B cell (primary cell): Measurements from ENCODE around the gene RIPOR3. TPM values are rescaled to one million over a fixed set of nuclear protein-coding genes. Genes with fewer than 3 reads are reported as not detected.

Source experiments
- ATAC-seq: fragments of 200-7000 bp; cut with Tn5 transposase; one replicate; pipeline ENCODE4 v1.10.0; 2021; ENCODE audit warnings: low read depth, mild to moderate bottlenecking, moderate number of reproducible peaks, moderate library complexity
- CTCF ChIA-PET: fragments of 350-600 bp; sonication (Branson Sonifier 250); formaldehyde crosslinking; loops from one replicate; lab custom pipeline; 2021; ENCODE audit warnings: antibody characterized with exemption, inconsistent platforms; lab: Charles Lee
- POLR2A ChIA-PET: fragments of 350-600 bp; sonication (Branson Sonifier 250); formaldehyde crosslinking; loops from one replicate; lab custom pipeline; 2021; ENCODE audit warnings: antibody characterized with exemption; lab: Charles Lee
- DNase-seq: peaks from one replicate; pipeline ENCODE4 v3.0.0; 2013
- H2AFZ ChIP-seq: 2 replicates; pipeline ENCODE4 v1.6.1; 2012; ENCODE audit warnings: mild to moderate bottlenecking, low read depth, low read length; ENCODE audit not compliant: insufficient read depth, poor library complexity, severe bottlenecking
- H3K27ac ChIP-seq, 2 donors: 1 replicate in 1 of 2; 2 replicates in 1 of 2; pipeline ENCODE4 v1.5.1; 2012 to 2013; ENCODE audit warnings: low read length in 2 of 2, mild to moderate bottlenecking in 2 of 2, moderate library complexity in 1 of 2
- H3K27me3 ChIP-seq, 4 experiments: fragments of 200-600 bp in 1 of 4; sonication (generic) in 1 of 4; replicated peaks in 1 of 4; 1 replicate in 2 of 4; 2 replicates in 2 of 4; pipeline versions ENCODE4 v1.6.1 to v1.7.0; 2013 to 2016; ENCODE audit warnings: low read length in 3 of 4, mild to moderate bottlenecking in 2 of 4, mixed read lengths in 1 of 4, moderate library complexity in 1 of 4; ENCODE audit not compliant: insufficient read depth in 4 of 4, control insufficient read depth in 3 of 4; ENCODE audit errors: control extremely low read depth in 1 of 4
- H3K36me3 ChIP-seq, 2 experiments: replicated peaks in 1 of 2; 1 replicate in 1 of 2; 2 replicates in 1 of 2; pipeline versions ENCODE4 v1.6.1 to v1.7.1; 2013; ENCODE audit warnings: low read length in 1 of 2; ENCODE audit not compliant: insufficient read depth in 2 of 2, control insufficient read depth in 1 of 2; ENCODE audit errors: control extremely low read depth in 1 of 2, extremely low read depth in 1 of 2
- H3K4me1 ChIP-seq, 2 donors: fragments of 200-600 bp in 1 of 2; sonication (generic) in 1 of 2; 1 replicate in 1 of 2; 2 replicates in 1 of 2; pipeline versions ENCODE4 v1.5.1 to v1.6.1; 2013 to 2017; ENCODE audit warnings: low read length in 2 of 2; ENCODE audit not compliant: control insufficient read depth in 2 of 2, insufficient read depth in 2 of 2
- H3K4me2 ChIP-seq: replicated peaks from 2 replicates; pipeline ENCODE3; 2012; ENCODE audit warnings: mild to moderate bottlenecking, low read depth, low read length; ENCODE audit not compliant: poor library complexity, severe bottlenecking
- H3K4me3 ChIP-seq, 5 experiments: fragments of 200-600 bp in 1 of 5; sonication (generic) in 1 of 5; 1 replicate in 3 of 5; 2 replicates in 2 of 5; pipeline versions ENCODE4 v1.5.1 to v1.7.0; 2011 to 2016; ENCODE audit warnings: low read length in 4 of 5, mild to moderate bottlenecking in 4 of 5, low read depth in 2 of 5, control low read depth in 1 of 5, moderate library complexity in 1 of 5; ENCODE audit not compliant: insufficient read depth in 1 of 5; ENCODE audit errors: control extremely low read depth in 1 of 5, extremely low read depth in 1 of 5
- H3K79me2 ChIP-seq: fragments of 200-600 bp; sonication (generic); one replicate; pipeline ENCODE4 v1.6.0; 2016; ENCODE audit warnings: low read length; ENCODE audit not compliant: control insufficient read depth, insufficient read depth
- H3K9ac ChIP-seq: fragments of 200-600 bp; sonication (generic); 2 replicates; pipeline ENCODE4 v1.6.1; 2017; ENCODE audit warnings: mild to moderate bottlenecking, low read length, moderate library complexity
- H3K9me3 ChIP-seq, 3 donors: one replicate each; pipeline versions ENCODE4 v1.6.1 to v1.7.1; 2013; ENCODE audit warnings: low read length in 2 of 3; ENCODE audit not compliant: control insufficient read depth in 2 of 3, insufficient read depth in 1 of 3; ENCODE audit errors: control extremely low read depth in 1 of 3
- H4K20me1 ChIP-seq: 2 replicates; pipeline ENCODE4 v1.6.0; 2012; ENCODE audit warnings: mild to moderate bottlenecking, low read length; ENCODE audit not compliant: insufficient read depth, control insufficient read depth, poor library complexity, severe bottlenecking
- H3K27ac Mint-ChIP-seq: one replicate; pipeline ENCODE4 v1.8.0; 2021; ENCODE audit warnings: mixed read lengths
- H3K27me3 Mint-ChIP-seq: one replicate; pipeline ENCODE4 v1.8.0; 2021; ENCODE audit warnings: mixed read lengths
- H3K4me1 Mint-ChIP-seq: one replicate; pipeline ENCODE4 v1.8.0; 2021; ENCODE audit warnings: mixed read lengths
- H3K4me3 Mint-ChIP-seq: one replicate; pipeline ENCODE4 v1.8.0; 2021; ENCODE audit warnings: mixed read lengths
- H3K9me3 Mint-ChIP-seq: one replicate; pipeline ENCODE4 v1.8.0; 2022; ENCODE audit warnings: mixed read lengths; ENCODE audit not compliant: insufficient read depth
- CTCF ChIP-seq: fragments of 200-600 bp; IDR thresholded peaks from one replicate; pipeline ENCODE4 v1.8.0; 2022; ENCODE audit warnings: antibody characterized with exemption, mild to moderate bottlenecking
- EZH2 ChIP-seq: IDR thresholded peaks from 2 replicates; pipeline ENCODE4 v1.6.1; 2012; ENCODE audit warnings: borderline replicate concordance, low read depth, mild to moderate bottlenecking, moderate library complexity, low read length; ENCODE audit not compliant: insufficient read depth, poor library complexity, severe bottlenecking
- WGBS: methylation state at CpG from one replicate; pipeline ENCODE4 v1.1.5; 2013; ENCODE audit warnings: missing lambda C conversion rate; ENCODE audit not compliant: insufficient coverage; 5-methylcytosine and 5-hydroxymethylcytosine counted together
- intact Hi-C: fragments of 100-400 bp; cut with micrococcal nuclease; formaldehyde crosslinking; loops from one replicate; pipeline ENCODE4 v1.10.0; 2022
- polyA plus RNA-seq: library from polyadenylated mRNA; depleted of rRNA; stranded (reverse); fragments of >200 nt; gene quantifications from 2 replicates; pipeline ENCODE4 v1.2.3, GENCODE V29; 2012
- total RNA-seq, 2 donors: library from RNA; stranded (reverse); fragments of 120-200 nt in 1 of 2; gene quantifications; 1 replicate in 1 of 2; 2 replicates in 1 of 2; pipeline versions ENCODE4 v1.2.3 to v1.2.4, GENCODE V29; 2013 to 2022

Gene RIPOR3
- total and polyA plus RNA-seq, 2 donors (not counting 1 experiment from before 2014, with no cell fraction given), result 0.09 to 0.27 TPM

- peaks cover 0 to 5% (median 0%) of the 10 kb centered on the region in 4 experiments for H3K27me3 ChIP-seq
- H3K27ac ChIP-seq, result no peak overlapping the region
- DNase-seq (no peak), ATAC-seq (no peak)
- Mint-ChIP-seq H3K4me1 (no peaks in the 10 kb centered on the region), H3K27me3 (peaks cover 10% of the 10 kb centered on the region), H3K4me3 (no peak overlapping the region), H3K9me3 (no peaks in the 10 kb centered on the region), H3K27ac (no peak overlapping the region)
- H3K4me1 ChIP-seq, result no peaks in the 10 kb centered on the region
- H3K79me2 ChIP-seq, result no peaks in the 10 kb centered on the region
- H3K4me2 ChIP-seq, result no peak overlapping the region
- no peak overlapping the region for H3K4me3 ChIP-seq
- TF ChIP-seq EZH2, result no peak
- no peak for TF ChIP-seq CTCF
- H3K9me3 ChIP-seq, result no peaks in the 10 kb centered on the region
- ChIA-PET CTCF (no interaction called here), POLR2A (no interaction called here)
- H2AFZ ChIP-seq, result no peak overlapping the region
- 85% methylated on average over 4 of the region's 8 CpGs for WGBS
- H3K9ac ChIP-seq, result no peak overlapping the region
- no peaks in the 10 kb centered on the region for H3K36me3 ChIP-seq
- no peaks in the 10 kb centered on the region for H4K20me1 ChIP-seq
- intact Hi-C loops, result no loop called here
These were observed 8.3 kb downstream of the RIPOR3 start for GRCh38 chr20:50682947-50683530.

GRCh38 chr20:50682065-50682464 lies 9.3 kb downstream of the RIPOR3 start:
- no peak for ATAC-seq
- H4K20me1 ChIP-seq, result no peaks in the 10 kb centered on the region
- no peak overlapping the region for H2AFZ ChIP-seq
- H3K9me3 ChIP-seq, result no peaks in the 10 kb centered on the region
- no peak for DNase-seq
- peaks cover 0 to 5% (median 0%) of the 10 kb centered on the region in 4 experiments for H3K27me3 ChIP-seq
- ChIA-PET CTCF (no interaction called here), POLR2A (no interaction called here)
- Mint-ChIP-seq H3K27ac (no peak overlapping the region), H3K4me3 (no peak overlapping the region), H3K9me3 (no peaks in the 10 kb centered on the region), H3K27me3 (peaks cover 7% of the 10 kb centered on the region), H3K4me1 (no peaks in the 10 kb centered on the region)
- WGBS, result 87% methylated on average over 3 of the region's 4 CpGs
- H3K4me1 ChIP-seq, result no peaks in the 10 kb centered on the region
- no peak overlapping the region for H3K4me3 ChIP-seq
- no peak for TF ChIP-seq CTCF
- no peak for TF ChIP-seq EZH2
- H3K79me2 ChIP-seq, result no peaks in the 10 kb centered on the region
- H3K27ac ChIP-seq, result no peak overlapping the region
- intact Hi-C loops, result no loop called here
- no peak overlapping the region for H3K4me2 ChIP-seq
- no peaks in the 10 kb centered on the region for H3K36me3 ChIP-seq
- no peak overlapping the region for H3K9ac ChIP-seq
